Measurements from ENCODE around the gene MYH1.

DNA sequence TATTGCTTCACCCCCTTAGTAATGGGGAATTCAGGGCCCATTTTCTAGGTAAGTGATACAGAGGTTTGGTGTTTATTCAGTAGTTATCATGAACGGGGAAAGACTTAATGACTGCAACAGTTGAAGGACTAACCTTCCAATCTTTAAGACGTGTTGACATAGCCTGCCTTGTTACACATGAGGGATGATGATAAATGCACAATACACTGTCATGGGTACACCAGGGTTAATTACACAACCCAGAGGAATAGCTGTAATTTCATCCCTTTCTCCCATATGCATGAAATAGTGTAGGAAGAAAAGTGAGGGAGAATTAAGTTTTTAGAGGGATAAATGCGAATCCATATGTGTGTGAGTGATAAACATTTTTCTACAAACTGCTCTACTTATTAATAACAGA, 59.6 kb downstream of the MYH1 start:
- no peak for TF ChIP-seq POLR2A (IDR thresholded peaks at IDR 0.05)
- TF ChIP-seq CTCF (IDR thresholded peaks at IDR 0.05) = no peak
- TF ChIP-seq POLR2AphosphoS5 (IDR thresholded peaks at IDR 0.05) = no peak
